GM08714 (cell line): ENCODE data around the gene LRRC10.

Experiments used
- H3K4me3 ChIP-seq: fragments of 200-500 bp; sonication (Bioruptor generic); 2 replicates; pipeline ENCODE4 v1.5.1; 2014; ENCODE audit warnings: mild to moderate bottlenecking, low read length, inconsistent platforms
- ZNF274 ChIP-seq: IDR thresholded peaks from 2 replicates; pipeline ENCODE4 v1.6.1; 2012; ENCODE audit warnings: mild to moderate bottlenecking, low read depth, low read length

Gene LRRC10, protein sequence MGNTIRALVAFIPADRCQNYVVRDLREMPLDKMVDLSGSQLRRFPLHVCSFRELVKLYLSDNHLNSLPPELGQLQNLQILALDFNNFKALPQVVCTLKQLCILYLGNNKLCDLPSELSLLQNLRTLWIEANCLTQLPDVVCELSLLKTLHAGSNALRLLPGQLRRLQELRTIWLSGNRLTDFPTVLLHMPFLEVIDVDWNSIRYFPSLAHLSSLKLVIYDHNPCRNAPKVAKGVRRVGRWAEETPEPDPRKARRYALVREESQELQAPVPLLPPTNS

DNA sequence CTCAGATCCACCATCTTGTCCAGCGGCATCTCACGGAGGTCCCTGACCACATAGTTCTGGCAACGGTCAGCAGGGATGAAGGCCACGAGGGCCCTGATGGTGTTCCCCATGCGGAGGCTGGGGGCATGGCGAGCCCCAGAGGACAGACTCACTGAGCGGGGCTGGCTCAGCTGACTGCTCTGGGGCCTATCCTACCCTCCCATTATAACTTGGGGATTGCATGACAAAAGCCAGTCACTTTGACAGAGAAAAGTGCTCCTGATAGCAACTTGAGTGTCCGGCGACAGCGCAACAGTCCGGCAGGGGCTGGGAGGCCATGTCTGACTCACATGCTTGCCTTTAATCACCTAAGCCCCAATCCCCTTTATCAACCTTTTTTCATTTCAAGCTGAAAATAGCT lies at the start of gene LRRC10:
TSS of gene LRRC10 (minus strand) at position 179 of the 400 bp plus-strand sequence. CDS start at position 110, 69 bp downstream.
- H3K4me3 ChIP-seq: no peak within 1 kb of the TSS
- no peak for TF ChIP-seq ZNF274

DNA sequence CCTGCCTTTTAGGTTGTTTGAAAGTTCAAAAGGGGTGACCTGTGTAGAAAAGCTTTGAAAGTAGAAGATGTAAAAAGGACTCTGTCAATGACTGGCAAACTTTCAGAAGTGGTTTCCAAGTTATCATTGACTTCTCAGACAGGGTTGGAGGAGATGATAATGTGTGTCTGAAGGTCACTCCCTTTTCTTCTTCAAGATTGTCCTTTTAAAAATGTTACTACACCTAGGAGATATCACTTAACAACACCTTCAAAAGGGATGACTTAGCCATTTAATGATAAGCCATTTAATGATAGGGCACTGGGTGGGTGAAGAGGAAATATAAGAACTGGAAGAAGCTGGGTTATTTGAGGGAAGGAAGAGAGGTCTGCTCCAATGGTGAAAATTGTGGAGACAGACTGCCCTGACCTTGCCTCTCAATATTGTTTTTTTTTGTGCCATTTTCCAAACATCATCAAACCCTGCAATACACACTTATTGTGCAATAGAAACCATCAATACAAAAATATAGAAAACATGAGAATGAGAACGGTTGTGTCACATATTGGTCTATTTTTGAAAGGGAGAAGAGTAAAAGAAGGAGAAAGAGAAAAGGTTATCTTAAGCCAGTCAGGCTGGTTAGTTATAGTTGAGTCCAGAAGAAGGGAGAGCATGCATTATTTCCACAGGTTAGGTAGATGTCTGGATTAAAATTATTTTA lies 49.6 kb upstream of the LRRC10 start:
- TF ChIP-seq ZNF274: no peak
- H3K4me3 ChIP-seq: no peak overlapping the region

DNA sequence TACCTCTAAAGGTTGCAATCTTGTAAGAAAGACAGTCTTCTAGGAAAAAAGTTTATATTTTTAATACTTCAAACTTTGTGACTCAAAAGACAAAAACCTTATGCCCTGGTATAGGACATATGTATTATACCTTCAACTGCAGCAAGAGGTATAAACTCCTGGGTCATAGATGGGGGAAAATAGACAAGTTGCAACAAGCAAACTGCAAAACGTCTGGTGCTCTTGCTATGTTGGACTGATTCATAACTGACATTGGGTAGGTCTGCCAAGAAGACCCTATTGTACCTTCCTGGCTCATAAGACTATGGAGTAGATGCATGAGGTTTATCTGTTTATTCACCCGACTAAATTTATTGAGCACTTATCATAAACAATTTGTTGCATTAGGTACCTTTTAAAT lies 47.5 kb upstream of the LRRC10 start:
- H3K4me3 ChIP-seq: no peak overlapping the region
- TF ChIP-seq ZNF274: no peak

DNA sequence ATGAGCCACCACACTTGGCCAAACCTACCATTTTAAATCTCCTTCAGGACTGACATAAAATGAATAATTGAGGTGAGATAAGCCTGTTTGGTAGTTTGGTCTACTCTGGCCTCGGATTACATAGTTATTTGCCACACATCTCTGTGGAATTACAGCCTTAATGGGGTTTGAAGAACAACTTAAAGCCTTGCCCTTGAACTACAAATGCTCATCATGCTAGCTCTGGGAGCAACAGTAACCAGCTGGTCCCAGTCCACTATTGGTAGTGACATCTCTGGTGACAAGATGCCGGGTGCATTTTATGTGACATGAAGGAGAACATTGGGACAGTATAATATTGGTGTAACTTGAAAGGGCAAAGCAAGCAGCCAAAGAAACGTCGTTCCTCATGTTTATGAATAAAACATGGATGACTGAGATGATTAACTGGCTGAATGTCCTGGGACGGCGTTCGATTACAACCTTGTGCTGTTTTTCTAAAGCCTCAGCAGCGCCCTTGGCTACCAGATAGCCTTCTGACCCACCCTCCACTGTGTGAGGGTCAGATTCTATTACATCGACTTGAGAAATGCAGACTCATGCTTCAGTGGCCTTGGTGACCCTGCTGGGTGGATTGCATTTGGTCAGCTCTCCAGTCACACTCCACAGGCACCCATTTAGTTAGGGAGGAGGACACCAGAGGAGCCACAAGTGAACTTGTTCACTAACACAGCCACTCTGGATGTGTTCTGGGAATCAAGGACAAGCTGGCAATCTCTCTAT lies 46.9 kb upstream of the LRRC10 start:
- no peak for TF ChIP-seq ZNF274
- H3K4me3 ChIP-seq: no peak overlapping the region

DNA sequence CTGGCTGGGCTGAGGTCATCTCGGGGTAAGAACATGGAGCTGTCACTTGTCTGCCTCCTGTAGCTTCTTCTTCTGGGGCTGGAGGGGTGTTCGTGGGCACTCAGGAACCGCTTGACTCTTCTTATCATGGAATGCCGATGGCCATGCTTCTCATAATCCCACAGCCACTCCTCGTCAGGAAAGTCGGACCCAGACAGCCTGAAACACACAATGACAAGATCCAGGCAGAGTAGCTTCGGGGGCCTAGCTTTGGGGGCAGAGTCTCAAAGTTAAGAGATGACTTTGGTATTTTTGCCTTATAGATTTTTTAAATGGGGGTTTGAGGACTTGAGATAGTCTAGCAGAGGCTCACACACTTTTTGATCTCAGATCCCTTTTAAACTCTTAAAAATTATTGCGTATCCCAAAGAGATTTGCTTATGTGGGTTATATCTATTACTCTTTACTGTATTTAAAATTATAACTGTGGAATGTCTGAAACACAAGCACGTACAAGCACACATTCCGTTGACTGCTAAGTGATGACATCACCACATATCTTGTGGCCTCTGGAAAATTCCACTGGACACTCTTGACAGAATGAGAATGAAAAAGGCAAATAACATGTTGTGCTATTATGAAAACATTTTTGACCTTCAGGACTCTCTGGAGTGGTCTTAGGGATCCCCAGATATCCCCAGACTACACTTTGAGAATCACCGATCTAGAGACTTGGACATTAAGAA lies 45.1 kb upstream of the LRRC10 start:
- H3K4me3 ChIP-seq: no peak overlapping the region
- TF ChIP-seq ZNF274: no peak

DNA sequence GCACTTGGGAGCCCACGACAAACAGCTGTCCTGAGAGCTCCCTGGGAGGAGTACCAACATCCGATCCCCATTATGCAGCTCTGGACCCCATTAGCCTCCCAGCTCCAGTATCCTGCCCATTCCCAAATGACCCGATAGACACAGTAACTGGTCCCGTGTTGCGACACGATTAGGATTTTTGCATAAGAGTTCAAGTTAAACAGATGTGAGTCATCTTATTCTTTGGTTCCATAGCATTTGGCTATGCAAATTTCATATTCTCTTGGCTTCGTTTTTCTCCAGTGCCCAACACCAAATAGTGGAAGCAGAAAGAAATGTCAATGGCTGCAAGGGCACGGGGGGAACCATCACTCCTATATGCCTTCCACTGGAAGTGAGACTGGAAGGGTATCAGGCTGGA lies 43.0 kb upstream of the LRRC10 start:
- no peak overlapping the region for H3K4me3 ChIP-seq
- TF ChIP-seq ZNF274: no peak

DNA sequence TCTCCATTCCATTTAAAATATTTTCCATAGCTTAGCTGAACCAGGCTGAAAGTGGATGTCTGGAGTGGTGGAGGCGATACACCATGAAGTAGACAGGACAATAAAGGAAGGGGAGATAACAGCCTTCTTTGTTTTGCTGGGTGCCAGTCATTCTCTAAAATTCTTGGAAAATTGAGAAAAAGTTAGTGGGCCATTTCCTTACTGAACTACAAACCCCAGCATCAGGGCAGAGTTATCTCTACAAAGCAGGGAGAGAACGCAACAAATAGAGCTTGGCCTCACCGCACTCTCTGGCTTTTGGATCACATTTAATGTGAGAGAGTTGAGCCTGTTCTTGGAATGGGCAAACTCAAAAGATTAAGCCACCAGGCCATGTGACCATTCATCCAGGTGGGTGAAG lies 41.2 kb upstream of the LRRC10 start:
- no peak overlapping the region for H3K4me3 ChIP-seq
- TF ChIP-seq ZNF274: no peak

DNA sequence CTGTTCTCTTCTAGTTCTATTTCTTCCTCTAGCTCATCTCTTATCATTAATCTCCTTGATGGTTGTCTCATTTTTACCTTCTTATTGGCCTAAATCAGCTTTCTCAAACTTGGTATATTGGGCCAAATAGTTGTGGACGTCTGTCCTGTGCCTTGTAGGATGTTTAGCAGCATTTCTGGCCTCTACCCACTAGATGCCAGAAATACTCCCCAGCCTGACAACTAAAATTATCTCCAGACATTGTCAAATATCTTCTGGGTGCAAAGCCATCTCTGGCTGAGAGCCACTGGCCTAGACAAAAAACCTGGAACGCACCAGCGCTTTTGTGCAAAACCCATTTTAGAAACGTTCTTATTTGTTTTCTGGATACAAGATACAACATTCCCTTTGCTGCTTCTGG lies 38.8 kb upstream of the LRRC10 start:
- no peak overlapping the region for H3K4me3 ChIP-seq
- TF ChIP-seq ZNF274: no peak

DNA sequence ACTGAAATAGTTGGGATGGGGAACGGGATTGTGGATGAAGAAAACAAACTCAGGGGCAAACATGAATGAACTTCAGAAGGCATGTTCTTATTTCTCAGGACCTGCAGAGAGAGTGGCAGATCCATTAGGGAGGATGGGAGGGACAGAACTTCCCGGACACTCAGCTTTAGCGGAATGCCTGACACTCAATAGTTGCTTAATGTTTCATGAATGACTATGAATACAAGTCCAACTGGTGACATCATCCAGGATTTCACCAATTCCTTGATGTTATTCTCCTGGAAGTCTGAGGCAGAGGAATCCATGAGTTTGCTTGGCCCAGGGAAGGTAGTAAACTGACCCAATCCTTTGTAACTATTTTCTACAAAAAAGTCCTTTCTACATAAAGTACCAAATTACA lies 37.8 kb upstream of the LRRC10 start:
- no peak for TF ChIP-seq ZNF274
- no peak overlapping the region for H3K4me3 ChIP-seq

DNA sequence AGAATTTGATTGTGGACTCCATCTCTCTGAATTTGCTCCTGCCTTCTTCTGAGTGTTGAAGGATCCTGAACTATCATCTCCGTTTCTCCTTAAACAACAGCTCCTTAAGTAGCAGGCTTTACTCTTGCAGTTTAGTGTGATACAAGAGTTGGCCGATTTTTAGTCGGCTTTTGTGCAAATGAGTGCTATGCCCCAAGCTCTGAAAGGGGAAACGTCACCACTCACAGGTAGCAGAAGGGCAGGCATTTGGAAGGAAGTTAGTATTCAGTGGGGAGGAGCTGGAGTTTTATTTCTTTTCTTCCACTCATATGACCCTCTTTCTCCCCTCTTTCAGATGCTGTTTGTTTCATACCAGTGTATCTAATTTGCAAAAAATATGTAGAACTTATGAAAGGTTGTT lies 36.5 kb upstream of the LRRC10 start:
- TF ChIP-seq ZNF274: no peak
- no peak overlapping the region for H3K4me3 ChIP-seq

DNA sequence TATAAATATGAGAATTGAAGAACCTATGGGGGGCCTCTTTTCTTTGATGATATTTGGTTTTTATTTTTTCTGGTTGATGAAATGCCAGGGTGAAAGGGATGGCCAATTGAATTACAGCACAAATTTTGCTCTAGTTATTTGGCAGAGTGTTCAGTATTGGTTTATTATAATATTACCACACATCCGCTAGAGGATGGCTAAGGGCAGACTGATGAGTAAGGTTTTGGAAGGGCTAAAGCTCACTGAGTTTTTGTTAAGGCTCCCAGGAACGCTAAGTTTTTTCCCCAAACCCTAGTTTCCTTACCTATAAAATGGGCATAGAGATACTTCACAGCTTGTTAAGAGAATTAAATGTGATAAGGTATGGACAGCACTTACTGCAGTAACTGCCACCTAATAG lies 34.3 kb upstream of the LRRC10 start:
- no peak overlapping the region for H3K4me3 ChIP-seq
- TF ChIP-seq ZNF274: no peak

DNA sequence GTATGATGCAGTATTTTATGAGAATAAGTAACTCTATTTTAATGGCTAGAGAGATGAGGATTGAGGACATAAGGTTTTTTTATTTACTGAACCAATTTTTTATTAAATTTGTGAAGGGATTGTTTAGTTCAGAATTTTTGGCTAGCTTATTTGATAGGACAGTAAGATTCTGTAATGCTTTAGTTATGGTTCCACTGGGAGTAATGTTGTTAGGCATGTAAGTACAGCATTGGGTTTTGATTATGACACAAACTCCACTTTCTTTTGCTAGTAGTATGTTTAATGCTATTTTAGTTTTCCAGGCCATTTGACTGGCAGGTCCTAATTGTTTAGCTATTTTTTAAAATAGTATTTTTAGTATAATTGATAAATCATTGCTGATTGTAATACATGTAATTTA lies 33.8 kb upstream of the LRRC10 start:
- TF ChIP-seq ZNF274: no peak
- H3K4me3 ChIP-seq: no peak overlapping the region

DNA sequence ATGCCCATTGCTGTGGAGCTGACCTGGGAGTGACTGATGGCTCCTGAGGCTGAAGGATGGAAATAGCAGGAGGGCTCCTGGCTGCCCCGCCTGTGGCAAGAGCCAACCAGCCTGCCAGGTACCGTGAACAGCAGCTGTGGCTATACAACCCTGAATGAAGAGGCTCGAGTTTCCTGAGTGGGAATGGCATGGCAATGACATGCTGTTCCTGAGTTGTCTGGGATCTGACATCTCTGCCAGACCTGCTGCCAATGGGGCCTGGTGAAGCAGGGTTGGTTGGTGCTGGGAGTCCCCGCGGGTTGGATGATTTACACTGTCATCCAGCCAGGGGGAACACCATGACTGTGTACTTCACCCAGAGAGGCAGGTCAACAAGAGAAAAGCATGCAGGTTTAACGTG lies 31.8 kb upstream of the LRRC10 start:
- H3K4me3 ChIP-seq: no peak overlapping the region
- TF ChIP-seq ZNF274: no peak

DNA sequence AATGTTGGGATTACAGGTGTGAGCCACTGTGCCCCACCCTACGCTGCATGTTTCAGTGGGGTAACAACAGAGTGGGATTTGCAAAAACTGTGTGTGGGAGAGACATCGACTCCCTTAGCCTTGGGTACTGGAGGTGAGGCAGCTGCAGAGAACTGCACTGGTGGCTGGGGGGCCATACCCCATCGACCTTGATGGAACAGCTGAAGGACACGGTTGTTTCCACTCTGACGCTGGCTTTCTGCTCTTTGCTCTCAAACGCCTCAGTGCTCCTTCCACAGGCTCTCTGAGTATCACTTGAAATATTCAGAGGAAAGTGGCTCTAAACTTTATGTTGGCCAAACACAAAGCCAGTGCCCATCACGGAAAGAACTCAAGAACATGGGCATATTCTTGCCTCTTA lies 30.8 kb upstream of the LRRC10 start:
- TF ChIP-seq ZNF274: no peak
- no peak overlapping the region for H3K4me3 ChIP-seq
